H1 (cell line): Measurements from ENCODE around the gene CAPS2. TPM values are rescaled to one million over a fixed set of nuclear protein-coding genes. Genes with fewer than 3 reads are reported as not detected.

Experiments used
- BRCA1 ChIP-seq: IDR thresholded peaks from 2 replicates; pipeline ENCODE4 v1.6.1; 2012; ENCODE audit warnings: low read depth, low read length, improper control_type of control experiment
- EGR1 ChIP-seq: IDR thresholded peaks from 2 replicates; pipeline ENCODE4 v1.6.1; 2011; ENCODE audit warnings: low read depth, low read length, borderline replicate concordance
- HDAC2 ChIP-seq, 2 experiments: fragments of 300-600 bp in 1 of 2; sonication (generic) in 1 of 2; IDR thresholded peaks; 2 replicates each; pipeline ENCODE4 v1.6.1; 2011 to 2012; ENCODE audit warnings: low read depth in 2 of 2, low read length in 2 of 2, mild to moderate bottlenecking in 2 of 2, moderate library complexity in 2 of 2, borderline replicate concordance in 1 of 2, inconsistent platforms in 1 of 2
- TAF7 ChIP-seq: optimal IDR thresholded peaks from 2 replicates; pipeline ENCODE3; 2011; ENCODE audit warnings: low read depth, mild to moderate bottlenecking, inconsistent platforms, low read length, moderate library complexity, borderline replicate concordance
- polyA plus RNA-seq, 7 experiments: library from polyadenylated mRNA; depleted of rRNA in 3 of 7; stranded (reverse) in 5 of 7; unstranded in 2 of 7; fragments of >200 nt in 5 of 7; fragments of 200-250 nt in 2 of 7; gene quantifications; 1 replicate in 5 of 7; 2 replicates in 1 of 7; 4 replicates in 1 of 7; pipeline versions ENCODE4 v1.2.1 to v1.2.3, GENCODE V29; 2011 to 2013; ENCODE audit warnings: missing spikeins in 2 of 7, mixed read lengths in 2 of 7
- total RNA-seq: library from RNA; stranded (reverse); fragmentation: NEBNext Ultra II Directional; extraction: Animal tissue kit (Norgen Biotek cat#: 25700); gene quantifications from 2 replicates; pipeline ENCODE4 v1.2.1, GENCODE V29; 2021

The CAPS2 gene
- total and polyA plus RNA-seq, 2 of the 8 experiments (the other 6 are each of a cell fraction or from before 2014, with no cell fraction given) = 2.3 to 3.8 TPM

GRCh38 chr12:75294336-75294735 lies 35.8 kb downstream of the CAPS2 start (continued):
- TF ChIP-seq TAF7 = no peak
- no peak for TF ChIP-seq HDAC2 (IDR thresholded peaks at IDR 0.05; ENCODE audit: borderline replicate concordance in 1 of 2, low read depth in 2 of 2, low read length in 2 of 2)
- no peak for TF ChIP-seq BRCA1
- TF ChIP-seq EGR1 = no peak
